Karpas-422 (cell line): ENCODE data around the gene KLHL2. TPM values are rescaled to one million over a fixed set of nuclear protein-coding genes. Genes with fewer than 3 reads are reported as not detected.
A peak's percentile ranks its signal among the peaks of the same experiment; 100 is the strongest.
"Not testable (repeated sequence)": the region's sequence is repeated elsewhere in the genome, so short reads cannot be mapped to it uniquely, and the experiment has no call there.

Experiments used
- DNase-seq: peaks from one replicate; pipeline ENCODE4 v3.0.0-alpha.2; 2015
- H2AFZ ChIP-seq: fragments of 200-600 bp; sonication (generic); 2 replicates; pipeline ENCODE4 v1.6.1; 2014; ENCODE audit warnings: antibody characterized with exemption, low read length, mixed read lengths
- H3K27ac ChIP-seq: fragments of 200-600 bp; sonication (generic); 2 replicates; pipeline ENCODE4 v1.5.1; 2014; ENCODE audit warnings: mild to moderate bottlenecking, low read length, moderate library complexity
- H3K27me3 ChIP-seq: fragments of 200-600 bp; sonication (generic); 2 replicates; pipeline ENCODE4 v1.6.1; 2014; ENCODE audit warnings: low read length, mixed read lengths
- H3K36me3 ChIP-seq: fragments of 200-600 bp; sonication (generic); 2 replicates; pipeline ENCODE4 v1.6.1; 2014; ENCODE audit warnings: low read length, mixed read lengths; ENCODE audit not compliant: insufficient read depth
- H3K4me1 ChIP-seq: fragments of 200-600 bp; sonication (generic); 2 replicates; pipeline ENCODE4 v1.6.1; 2014; ENCODE audit warnings: mild to moderate bottlenecking, low read length, mixed read lengths
- H3K4me2 ChIP-seq: fragments of 200-600 bp; sonication (generic); 2 replicates; pipeline ENCODE4 v1.6.1; 2014; ENCODE audit warnings: low read length, low read depth, mild to moderate bottlenecking; ENCODE audit not compliant: poor library complexity, severe bottlenecking
- H3K4me3 ChIP-seq: fragments of 200-600 bp; sonication (generic); 2 replicates; pipeline ENCODE4 v1.5.1; 2014; ENCODE audit warnings: mild to moderate bottlenecking, antibody characterized with exemption, low read length, mixed read lengths
- H3K79me2 ChIP-seq: fragments of 200-600 bp; sonication (generic); 2 replicates; pipeline ENCODE4 v1.6.1; 2014; ENCODE audit warnings: mild to moderate bottlenecking, low read length, mixed read lengths
- H3K9ac ChIP-seq: fragments of 200-600 bp; sonication (generic); 2 replicates; pipeline ENCODE4 v1.6.0; 2014; ENCODE audit warnings: low read length
- H3K9me2 ChIP-seq: fragments of 200-600 bp; sonication (generic), shearing (Covaris generic); replicated peaks from 2 replicates; pipeline ENCODE4 v1.6.0; 2014; ENCODE audit warnings: mild to moderate bottlenecking, low read length, moderate library complexity; ENCODE audit not compliant: insufficient read depth
- H3K9me3 ChIP-seq: fragments of 300-700, 200-600 bp; sonication (generic); 2 replicates; pipeline ENCODE4 v1.6.1; 2014; ENCODE audit warnings: low read length, mixed read lengths
- H4K20me1 ChIP-seq: fragments of 200-600 bp; sonication (generic); 2 replicates; pipeline ENCODE4 v1.6.1; 2014; ENCODE audit warnings: mild to moderate bottlenecking, antibody characterized with exemption, low read length, low read depth; ENCODE audit not compliant: insufficient read depth
- total RNA-seq: library from RNA; depleted of rRNA; stranded (reverse); fragments of >200 nt; shearing (Covaris generic); gene quantifications from 2 replicates; pipeline ENCODE4 v1.2.3, GENCODE V29; 2014; ENCODE audit warnings: low replicate concordance

Gene KLHL2
- total RNA-seq, 1 experiment from 2014 or later: 31.5 TPM

- Histone ChIP-seq H3K27me3 (no peaks in the 10 kb centered on the region), H3K9me2 (no peaks in the 10 kb centered on the region), H3K4me1 (no peaks in the 10 kb centered on the region), H3K27ac (no peak overlapping the region), H3K4me2 (no peak overlapping the region), H3K36me3 (no peaks in the 10 kb centered on the region), H2AFZ (peak overlapping the region; percentile 15; the same call in 1 of the 2 replicates), H3K79me2 (no peaks in the 10 kb centered on the region), H3K4me3 (no peak overlapping the region), H3K9me3 (peaks cover 5% of the 10 kb centered on the region; the same call in 1 of the 2 replicates), H4K20me1 (no peaks in the 10 kb centered on the region), H3K9ac (no peak overlapping the region)
- DNase-seq: no peak
These were observed 29.4 kb upstream of the KLHL2 start for GRCh38 chr4:165177725-165178666.

GRCh38 chr4:165184220-165184619 lies 23.1 kb upstream of the KLHL2 start:
- DNase-seq: peak; percentile 50
- H3K27me3 ChIP-seq: no peaks in the 10 kb centered on the region
- H3K27ac ChIP-seq: no peak overlapping the region
- H3K79me2 ChIP-seq: no peaks in the 10 kb centered on the region
- no peaks in the 10 kb centered on the region for H4K20me1 ChIP-seq
- peaks cover 9% of the 10 kb centered on the region for H3K4me1 ChIP-seq
- H3K4me2 ChIP-seq: peak overlapping the region; percentile 16
- H2AFZ ChIP-seq: no peak overlapping the region
- no peak overlapping the region for H3K4me3 ChIP-seq
- no peak overlapping the region for H3K9ac ChIP-seq
- H3K36me3 ChIP-seq: no peaks in the 10 kb centered on the region
- H3K9me2 ChIP-seq: no peaks in the 10 kb centered on the region
- H3K9me3 ChIP-seq: no peaks in the 10 kb centered on the region

GRCh38 chr4:165184998-165185397 lies 22.4 kb upstream of the KLHL2 start:
- not testable (repeated sequence) for H3K79me2 ChIP-seq, H3K4me2 ChIP-seq, H4K20me1 ChIP-seq, H3K4me1 ChIP-seq, H3K9me3 ChIP-seq, H2AFZ ChIP-seq, H3K27me3 ChIP-seq, H3K27ac ChIP-seq, DNase-seq, H3K9me2 ChIP-seq, H3K4me3 ChIP-seq, H3K9ac ChIP-seq, H3K36me3 ChIP-seq

- Histone ChIP-seq H3K27me3 (no peaks in the 10 kb centered on the region), H2AFZ (no peak overlapping the region), H3K4me1 (peaks cover 9% of the 10 kb centered on the region), H3K79me2 (no peaks in the 10 kb centered on the region), H3K9me3 (no peaks in the 10 kb centered on the region), H3K27ac (no peak overlapping the region), H3K4me3 (no peak overlapping the region), H3K36me3 (no peaks in the 10 kb centered on the region), H3K9ac (no peak overlapping the region), H3K4me2 (no peak overlapping the region), H3K9me2 (no peaks in the 10 kb centered on the region), H4K20me1 (no peaks in the 10 kb centered on the region)
- no peak for DNase-seq
These were observed 21.9 kb upstream of the KLHL2 start for GRCh38 chr4:165185448-165185847.

GRCh38 chr4:165190591-165191347 lies 16.6 kb upstream of the KLHL2 start:
- no peaks in the 10 kb centered on the region for H3K79me2 ChIP-seq
- no peak overlapping the region for H2AFZ ChIP-seq
- H3K9ac ChIP-seq: no peak overlapping the region
- no peaks in the 10 kb centered on the region for H3K4me1 ChIP-seq
- H4K20me1 ChIP-seq: no peaks in the 10 kb centered on the region
- H3K27ac ChIP-seq: no peak overlapping the region
- H3K4me2 ChIP-seq: no peak overlapping the region
- DNase-seq: no peak
- no peaks in the 10 kb centered on the region for H3K9me2 ChIP-seq
- no peak overlapping the region for H3K4me3 ChIP-seq
- H3K9me3 ChIP-seq: no peaks in the 10 kb centered on the region
- H3K27me3 ChIP-seq: no peaks in the 10 kb centered on the region
- no peaks in the 10 kb centered on the region for H3K36me3 ChIP-seq

- Histone ChIP-seq H3K36me3 (no peaks in the 10 kb centered on the region), H3K27me3 (no peaks in the 10 kb centered on the region), H2AFZ (no peak overlapping the region), H3K4me2 (no peak overlapping the region), H3K9ac (no peak overlapping the region), H3K4me3 (no peak overlapping the region), H3K9me2 (no peaks in the 10 kb centered on the region), H3K9me3 (no peaks in the 10 kb centered on the region), H4K20me1 (no peaks in the 10 kb centered on the region), H3K79me2 (no peaks in the 10 kb centered on the region), H3K27ac (no peak overlapping the region), H3K4me1 (no peaks in the 10 kb centered on the region)
- no peak for DNase-seq
These were observed 16.1 kb upstream of the KLHL2 start for GRCh38 chr4:165191348-165191656.

- H2AFZ ChIP-seq: no peak overlapping the region
- H4K20me1 ChIP-seq: no peaks in the 10 kb centered on the region
- no peaks in the 10 kb centered on the region for H3K9me3 ChIP-seq
- no peaks in the 10 kb centered on the region for H3K79me2 ChIP-seq
- no peaks in the 10 kb centered on the region for H3K9me2 ChIP-seq
- no peaks in the 10 kb centered on the region for H3K4me1 ChIP-seq
- no peaks in the 10 kb centered on the region for H3K27me3 ChIP-seq
- no peak overlapping the region for H3K9ac ChIP-seq
- no peak overlapping the region for H3K4me3 ChIP-seq
- H3K4me2 ChIP-seq: no peak overlapping the region
- H3K27ac ChIP-seq: no peak overlapping the region
- no peak for DNase-seq
- H3K36me3 ChIP-seq: no peaks in the 10 kb centered on the region
These were observed 15.4 kb upstream of the KLHL2 start for GRCh38 chr4:165191814-165192499.

- Histone ChIP-seq H3K27me3 (no peaks in the 10 kb centered on the region), H2AFZ (no peak overlapping the region), H3K9me2 (no peaks in the 10 kb centered on the region), H3K36me3 (no peaks in the 10 kb centered on the region), H4K20me1 (no peaks in the 10 kb centered on the region), H3K27ac (no peak overlapping the region), H3K9ac (no peak overlapping the region), H3K9me3 (no peaks in the 10 kb centered on the region), H3K4me3 (no peak overlapping the region), H3K4me1 (no peaks in the 10 kb centered on the region), H3K4me2 (no peak overlapping the region), H3K79me2 (no peaks in the 10 kb centered on the region)
- no peak for DNase-seq
These were observed 14.9 kb upstream of the KLHL2 start for GRCh38 chr4:165192500-165192898.
